ENCODE results near the gene PZP.

PZP gene

DNA sequence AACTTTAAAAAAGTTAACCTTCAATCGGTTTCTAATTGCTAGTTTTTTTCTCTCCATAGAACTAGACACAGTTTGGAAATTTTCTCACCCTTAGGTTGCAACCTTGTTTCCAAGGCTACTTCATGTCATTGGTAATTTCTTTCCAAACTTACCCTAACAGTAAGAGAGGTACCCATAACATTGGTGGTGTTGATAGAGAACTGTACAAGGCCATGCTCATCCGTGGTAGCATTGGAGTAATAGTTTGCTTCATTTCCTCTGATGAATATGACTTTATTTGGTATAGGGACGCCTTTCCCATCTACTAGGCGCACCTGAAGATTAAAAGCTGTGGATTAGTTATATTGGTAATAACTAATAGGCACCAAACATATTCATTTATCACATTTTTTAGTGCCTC, 104.1 kb downstream of the PZP start:
- no peak for DNase-seq (ENCODE audit: low spot score)

DNA sequence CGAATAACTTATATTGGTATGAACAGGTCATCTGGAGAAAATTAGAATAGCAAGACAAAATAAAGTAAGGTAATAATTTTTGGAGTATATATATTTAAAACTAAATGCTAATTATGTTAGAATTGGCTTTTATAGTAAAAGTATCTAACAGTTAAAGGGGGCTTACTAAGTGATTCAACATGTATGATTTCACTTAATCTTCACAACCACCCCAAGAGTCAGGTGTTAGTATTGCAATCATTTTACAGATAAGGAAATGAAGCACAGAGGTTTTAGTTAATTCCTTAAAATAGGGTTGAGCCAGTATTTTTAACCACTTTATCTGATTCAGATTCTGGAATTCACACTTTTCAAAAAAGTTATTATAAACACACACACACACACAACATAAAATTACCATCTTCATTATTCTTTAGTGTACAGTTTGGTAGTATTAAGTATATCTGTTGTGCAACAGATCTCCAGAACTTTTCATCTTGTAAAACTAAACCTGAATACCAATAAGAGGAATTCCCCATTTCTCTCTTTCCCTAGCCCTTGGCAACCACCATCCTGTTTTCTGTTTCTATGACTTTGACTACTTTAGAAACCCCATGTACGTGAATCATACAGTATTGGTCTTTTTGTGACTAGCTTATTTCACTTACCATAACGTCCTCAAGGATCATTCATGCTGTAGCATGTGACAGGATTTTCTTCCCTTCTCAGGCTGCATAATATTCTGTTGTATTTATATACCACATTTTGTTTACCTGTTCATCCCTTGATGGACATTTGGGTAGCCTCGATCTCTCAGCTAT, 104.9 kb downstream of the PZP start:
- no peak for DNase-seq (ENCODE audit: low spot score)

DNA sequence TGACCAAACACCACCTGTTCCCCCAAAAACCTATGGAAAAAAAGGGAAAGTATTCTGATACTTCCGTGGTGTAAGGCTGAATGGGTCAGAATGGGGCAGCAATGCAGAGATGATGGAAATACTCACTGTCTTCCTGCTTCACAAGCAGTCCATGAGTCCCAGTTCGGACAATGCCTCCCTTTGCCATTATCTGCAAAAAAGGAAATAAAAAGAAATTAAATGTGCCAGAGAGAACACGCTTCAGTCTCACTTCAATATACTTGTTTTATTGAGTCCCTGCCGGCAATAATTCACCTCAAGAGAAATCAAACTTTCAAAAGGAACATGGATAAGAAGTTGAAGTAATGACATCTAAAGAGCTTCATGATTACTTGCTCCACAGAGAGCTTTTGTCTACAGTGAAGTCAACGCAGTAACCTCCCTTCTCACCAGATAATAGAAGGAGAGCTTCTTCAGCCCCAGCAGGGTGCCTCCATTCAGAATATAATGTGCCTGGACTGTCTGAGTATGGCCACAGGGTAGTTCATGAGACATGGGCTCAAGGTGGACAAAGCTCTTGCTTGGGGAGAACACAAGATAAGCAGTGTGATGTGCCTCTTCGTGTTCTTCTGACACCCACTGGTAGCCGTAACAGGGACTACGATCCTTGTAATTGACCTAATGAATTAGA, 107.0 kb downstream of the PZP start:
- no peak for DNase-seq (ENCODE audit: low spot score)

DNA sequence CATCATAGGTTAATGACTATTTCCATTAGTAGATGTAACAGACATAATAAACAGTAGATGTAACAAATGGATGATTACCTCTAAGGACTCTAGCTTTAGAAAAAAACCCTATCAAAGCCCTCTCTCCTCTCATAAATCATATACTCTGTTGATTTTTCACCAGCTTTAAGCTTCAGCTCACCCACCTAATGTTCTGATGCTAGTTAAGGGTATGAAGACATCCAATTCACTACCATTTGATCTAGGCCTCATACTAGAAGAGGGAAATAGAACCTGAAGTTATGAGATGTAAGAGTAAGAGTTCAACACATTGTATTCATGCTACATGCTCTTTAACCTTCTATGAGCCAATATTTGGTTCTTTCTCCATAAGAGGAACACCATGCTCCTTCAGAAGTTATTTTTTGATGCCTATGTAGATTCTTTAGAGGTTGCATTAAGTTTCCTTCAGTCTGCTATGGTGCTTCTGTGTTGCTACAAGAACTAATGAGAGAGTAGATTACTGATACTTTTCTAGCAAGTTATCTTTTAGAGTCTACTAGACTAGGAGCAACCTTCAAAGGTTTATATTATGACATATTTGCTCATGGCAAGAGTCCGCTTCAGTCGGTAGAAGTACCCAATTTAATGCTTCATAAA, 108.5 kb downstream of the PZP start:
- DNase-seq (ENCODE audit: low spot score): no peak
